ENCODE data around the gene NKAIN4.

- no peak for TF ChIP-seq RAD21 (IDR thresholded peaks at IDR 0.05)
- no peak for TF ChIP-seq REST (IDR thresholded peaks at IDR 0.05)
- TF ChIP-seq CTCF (IDR thresholded peaks at IDR 0.05; ENCODE audit: low read depth, low read length, missing input control), result no peak
- TF ChIP-seq ATF3 (IDR thresholded peaks at IDR 0.05), result no peak
- TF ChIP-seq SP1 (IDR thresholded peaks at IDR 0.05), result no peak
- TF ChIP-seq GABPA (IDR thresholded peaks at IDR 0.05 in 1 of 2, conservative IDR thresholded peaks at IDR 0.05 in 1 of 2), result no peak
- no peak for TF ChIP-seq RXRA (IDR thresholded peaks at IDR 0.05)
- no peak for TF ChIP-seq ZBTB33 (IDR thresholded peaks at IDR 0.05)
- TF ChIP-seq YY1 (IDR thresholded peaks at IDR 0.05), result no peak
- no peak for TF ChIP-seq MAX (IDR thresholded peaks at IDR 0.05)
- no peak for TF ChIP-seq TAF1 (conservative IDR thresholded peaks at IDR 0.05)
- TF ChIP-seq HNF4A (conservative IDR thresholded peaks at IDR 0.05), result no peak
Measured at GRCh38 chr20:63268256-63268655, 14.0 kb upstream of the NKAIN4 start.
